HG03571 (cell line): ENCODE measurements around the gene GADD45B.
"Not testable (repeated sequence)": the region's sequence is repeated elsewhere in the genome, so short reads cannot be mapped to it uniquely, and the experiment has no call there.

Experiments
- ATAC-seq: cut with Tn5 transposase; IDR thresholded peaks from one replicate; pipeline ENCODE4 v1.9.1; 2021; ENCODE audit not compliant: unreplicated experiment

Gene GADD45B

GRCh38 chr19:2487842-2488241 is 11.9 kb downstream of the GADD45B start:
- no peak for ATAC-seq

- ATAC-seq, result no peak
These were observed 12.5 kb downstream of the GADD45B start for GRCh38 chr19:2488405-2488941.

DNA sequence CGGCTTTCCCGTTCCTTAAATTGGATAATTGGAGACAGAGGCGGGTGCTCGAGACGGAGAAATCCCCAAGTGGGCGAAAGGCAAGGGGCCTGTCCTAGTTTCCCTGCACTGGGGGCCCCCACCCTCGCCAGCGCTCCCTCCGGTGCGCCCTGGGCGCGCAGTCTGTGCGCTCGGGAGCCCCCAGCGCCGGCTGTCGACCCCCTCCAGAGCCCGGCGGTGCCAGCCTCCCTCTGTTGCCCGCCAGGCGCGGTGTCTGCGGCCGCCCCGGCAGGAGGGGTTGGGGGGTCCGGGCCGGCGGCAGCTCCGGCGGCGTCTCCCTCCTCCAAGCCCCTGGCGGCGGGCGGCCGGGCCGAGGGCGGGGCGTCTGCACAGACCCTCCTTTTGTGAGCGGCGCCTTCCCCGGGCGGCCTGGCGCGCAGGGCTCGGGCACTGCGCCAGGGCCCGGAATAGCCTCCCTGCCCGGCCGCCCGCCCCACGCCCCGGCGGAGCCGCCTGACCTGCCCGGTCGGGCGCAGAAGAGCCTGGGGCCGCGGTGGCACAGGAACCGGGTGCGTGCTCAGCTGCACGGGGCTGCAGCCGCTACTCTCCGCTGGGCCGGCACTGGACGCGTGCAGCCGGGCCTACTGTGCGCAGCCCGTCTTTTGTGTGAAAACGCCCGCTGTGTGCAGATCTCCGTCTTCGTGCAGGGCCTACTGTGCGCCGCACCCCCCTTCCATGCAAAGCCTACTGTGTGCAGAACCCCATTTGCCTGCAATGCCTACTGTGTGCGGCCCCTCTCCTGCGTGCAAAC is 13.2 kb downstream of the GADD45B start:
- ATAC-seq, result no peak

DNA sequence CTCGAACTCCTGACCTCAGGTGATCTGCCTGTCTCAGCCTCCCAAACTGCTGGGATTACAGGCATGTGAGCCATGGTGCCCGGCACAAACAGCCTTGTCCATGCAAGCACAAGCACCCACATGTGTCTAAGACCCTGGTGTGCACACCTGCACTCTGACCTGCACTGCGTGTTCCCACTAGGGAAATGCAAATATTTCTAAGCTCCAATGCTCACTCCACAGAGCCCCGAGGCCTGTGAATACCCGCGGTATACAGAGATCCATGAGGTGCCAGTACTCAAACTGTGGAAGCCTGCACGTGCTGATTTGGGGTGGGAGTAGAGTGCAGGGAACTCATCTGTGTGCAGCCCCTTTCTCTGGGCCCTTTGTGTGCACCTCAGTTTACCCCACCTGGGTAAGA is 14.7 kb downstream of the GADD45B start:
- no peak for ATAC-seq

GRCh38 chr19:2491130-2491801 is 15.3 kb downstream of the GADD45B start:
- ATAC-seq, result no peak

- ATAC-seq, result no peak
These were observed 16.9 kb downstream of the GADD45B start for GRCh38 chr19:2492870-2493269.

- not testable (repeated sequence) for ATAC-seq
These were observed 17.5 kb downstream of the GADD45B start for GRCh38 chr19:2493448-2493847.

- ATAC-seq, result no peak
These were observed 18.1 kb downstream of the GADD45B start for GRCh38 chr19:2494084-2494446.

DNA sequence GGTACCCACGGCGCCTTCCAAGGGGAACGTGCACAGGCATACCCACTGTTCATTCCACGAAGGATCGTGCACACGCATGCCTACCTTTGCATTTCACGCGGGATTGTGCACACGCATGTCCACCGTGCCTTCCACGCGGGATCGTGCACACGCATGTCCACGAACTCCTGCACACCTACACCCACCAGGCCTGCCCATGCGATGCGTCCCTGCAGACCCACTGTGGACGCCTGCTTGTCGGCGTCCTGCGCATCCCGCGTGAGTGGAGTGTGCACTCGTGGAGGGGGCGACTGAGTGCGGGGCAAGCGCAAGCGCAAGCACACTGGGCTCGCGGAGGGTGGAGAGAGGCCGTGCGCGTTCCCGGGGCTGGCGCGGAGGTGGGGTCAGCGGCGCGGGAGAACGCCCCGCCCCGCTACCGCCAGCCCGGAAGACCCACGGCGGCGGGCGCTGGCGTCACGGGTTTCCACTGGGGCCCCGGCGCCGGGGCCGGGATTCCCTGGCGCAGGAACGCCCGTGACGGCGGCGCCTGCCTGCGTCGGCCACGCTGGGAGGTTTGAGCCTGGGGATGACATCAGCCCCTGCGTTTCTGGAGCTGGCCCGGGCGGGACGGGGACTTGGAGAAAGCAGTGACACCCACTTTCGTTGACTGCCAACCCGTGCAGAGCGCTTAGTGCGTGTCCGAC is 18.7 kb downstream of the GADD45B start:
- peak; percentile 55 for ATAC-seq

- no peak for ATAC-seq
These were observed 19.3 kb downstream of the GADD45B start for GRCh38 chr19:2495130-2495641.

- no peak for ATAC-seq
These were observed 19.9 kb downstream of the GADD45B start for GRCh38 chr19:2495651-2496316.

DNA sequence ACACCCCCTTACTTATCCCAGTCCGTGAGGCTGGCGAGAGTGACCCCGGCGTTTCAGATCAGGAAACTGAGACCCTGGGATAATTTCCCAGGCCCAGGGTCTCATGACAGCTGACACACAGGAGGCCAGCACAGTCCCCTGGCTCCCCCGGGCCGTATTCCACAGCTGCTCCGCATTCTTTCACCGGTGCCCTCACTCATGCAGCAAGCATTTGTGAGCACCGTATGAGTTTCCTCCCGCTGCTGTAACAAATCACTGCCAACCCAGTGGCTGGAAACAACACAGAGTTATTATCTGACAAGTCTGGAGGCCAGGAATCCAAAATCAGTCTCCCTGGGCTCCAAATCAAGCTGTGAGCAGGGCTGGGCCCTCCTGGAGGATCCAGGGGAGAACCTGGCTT is 21.3 kb downstream of the GADD45B start:
- no peak for ATAC-seq

DNA sequence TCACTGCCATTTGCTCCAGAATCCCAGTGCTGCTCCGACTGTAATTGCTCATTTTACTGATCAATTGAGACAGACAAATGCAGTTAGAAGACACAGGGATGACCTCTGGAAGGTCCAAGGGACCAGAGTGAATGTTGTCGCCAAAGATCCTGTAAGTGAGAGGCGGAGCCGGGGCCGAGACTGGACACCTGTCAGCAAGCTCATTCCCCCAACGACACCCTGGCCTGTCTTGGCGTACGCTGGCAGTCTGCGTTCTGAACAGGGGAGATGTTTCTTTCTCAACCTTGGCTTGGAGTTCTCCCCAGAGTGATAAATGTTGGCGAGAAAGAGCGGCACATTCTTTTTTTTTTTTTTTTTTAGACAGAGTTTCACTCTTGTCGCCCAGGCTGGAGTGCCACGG is 24.2 kb downstream of the GADD45B start:
- no peak for ATAC-seq

DNA sequence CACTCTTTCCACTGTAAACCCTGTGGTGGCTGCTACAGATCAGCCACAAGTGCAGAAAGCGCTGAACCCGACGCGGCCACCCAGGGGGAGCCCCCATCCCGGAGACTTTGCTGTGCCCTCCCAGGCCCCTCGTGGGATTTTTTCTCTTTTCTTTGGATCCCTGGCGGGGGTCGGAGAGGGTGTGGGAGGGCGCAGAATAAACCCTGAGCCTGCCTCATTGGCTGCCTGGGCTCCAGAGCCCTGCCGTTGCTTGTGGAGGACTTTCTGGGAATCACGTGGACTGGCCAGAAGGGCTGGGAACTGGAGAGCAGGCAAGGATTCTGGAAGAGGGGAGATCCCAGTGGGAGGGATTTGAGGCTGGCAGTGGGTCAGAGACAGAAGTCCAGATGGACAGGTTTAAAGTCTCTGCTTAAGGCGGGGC is 24.9 kb downstream of the GADD45B start:
- ATAC-seq, result no peak

DNA sequence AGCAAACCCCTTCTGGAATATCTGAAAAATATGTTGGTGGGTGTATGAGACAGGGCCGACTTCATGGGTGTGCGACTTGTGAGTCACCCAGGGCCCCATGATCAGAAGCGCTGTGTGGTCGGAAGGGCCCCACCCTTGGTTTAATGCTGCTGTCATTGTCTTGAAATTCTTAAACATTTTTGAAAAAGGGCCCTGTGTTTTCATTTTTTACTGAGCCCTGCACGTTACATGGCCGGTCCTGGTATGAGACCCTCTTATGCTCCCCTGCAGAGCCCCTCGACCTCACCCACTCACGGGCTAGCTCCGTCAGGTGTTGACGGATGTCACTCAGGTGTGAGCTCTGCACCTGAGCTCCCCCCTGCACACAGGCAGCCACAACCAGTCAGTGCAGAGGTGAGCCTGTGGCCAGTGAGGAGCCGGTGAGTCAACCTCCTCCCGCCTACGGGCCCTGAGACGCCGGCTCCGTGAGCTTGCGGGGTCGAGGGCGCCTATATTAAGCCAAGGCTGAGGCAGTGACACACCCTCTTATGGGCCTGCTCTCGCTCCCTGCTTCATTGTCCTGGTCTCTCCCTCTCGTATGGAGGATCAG is 27.7 kb downstream of the GADD45B start:
- no peak for ATAC-seq

DNA sequence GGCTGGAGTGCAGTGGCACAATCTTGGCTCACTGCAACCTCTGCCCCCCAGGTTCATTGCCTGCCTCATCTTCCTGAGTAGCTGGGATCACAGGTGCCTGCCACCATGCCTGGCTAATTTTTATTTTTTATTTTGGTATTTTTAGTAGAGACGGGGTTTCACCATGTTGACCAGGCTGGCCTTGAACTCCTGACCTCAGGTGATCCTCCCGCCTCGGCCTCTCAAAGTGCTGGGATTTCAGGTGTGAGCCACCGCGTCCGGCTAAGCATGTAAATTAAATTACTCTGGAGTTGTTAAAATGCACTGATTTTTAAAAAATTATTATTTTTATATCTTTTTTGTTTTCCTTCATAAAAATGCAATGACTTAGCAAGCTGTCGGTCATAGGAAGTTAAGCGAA is 30.7 kb downstream of the GADD45B start:
- not testable (repeated sequence) for ATAC-seq

GRCh38 chr19:2507109-2507508 is 31.2 kb downstream of the GADD45B start:
- ATAC-seq, result no peak

DNA sequence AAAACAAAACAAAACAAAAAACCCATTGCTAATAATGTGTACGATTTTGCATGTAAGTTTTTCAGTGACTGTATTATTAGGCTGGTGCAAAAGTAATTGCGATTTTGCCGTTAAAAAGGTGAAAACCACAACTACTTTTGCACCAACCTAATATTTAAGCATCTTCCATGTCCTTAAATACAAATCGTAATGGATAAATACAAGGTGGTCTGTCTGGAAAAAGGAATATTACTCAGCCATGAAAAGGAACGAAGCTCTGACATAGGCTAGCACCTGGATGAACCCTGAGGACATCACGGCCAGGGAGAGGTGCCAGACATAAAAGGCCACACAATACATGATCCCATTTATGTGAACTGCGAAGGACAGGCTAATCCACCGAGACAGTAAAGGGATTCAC is 33.2 kb downstream of the GADD45B start:
- no peak for ATAC-seq

- no peak for ATAC-seq
These were observed 35.6 kb downstream of the GADD45B start for GRCh38 chr19:2511570-2511969.

DNA sequence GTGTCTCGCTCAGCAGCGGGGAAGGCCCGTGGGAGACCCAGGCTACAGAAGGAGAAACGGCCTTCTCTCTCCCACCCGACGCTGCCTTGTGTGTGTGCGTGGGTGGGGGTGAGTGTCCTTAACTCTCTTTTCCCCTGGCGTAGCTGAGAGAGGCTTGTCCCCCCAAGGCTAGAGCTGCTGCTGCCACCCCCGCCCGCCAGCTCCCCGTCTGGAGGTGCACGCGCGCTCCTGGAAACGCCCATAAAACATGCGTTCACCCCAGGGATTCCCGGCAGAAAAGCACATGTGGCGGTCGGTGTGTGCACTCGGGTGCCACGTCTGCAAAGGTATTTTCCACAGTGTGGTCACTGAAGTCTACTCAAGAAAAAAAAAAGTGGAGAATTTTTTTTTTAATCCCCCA is 36.1 kb downstream of the GADD45B start:
- ATAC-seq, result no peak
